ENCODE data around the gene SHISAL2A. TPM values are rescaled to one million over a fixed set of nuclear protein-coding genes. Genes with fewer than 3 reads are reported as not detected.

SHISAL2A gene
- polyA plus RNA-seq, 1 donor (not counting 4 experiments of a cell fraction or from before 2014, with no cell fraction given): 0.04 TPM

DNA sequence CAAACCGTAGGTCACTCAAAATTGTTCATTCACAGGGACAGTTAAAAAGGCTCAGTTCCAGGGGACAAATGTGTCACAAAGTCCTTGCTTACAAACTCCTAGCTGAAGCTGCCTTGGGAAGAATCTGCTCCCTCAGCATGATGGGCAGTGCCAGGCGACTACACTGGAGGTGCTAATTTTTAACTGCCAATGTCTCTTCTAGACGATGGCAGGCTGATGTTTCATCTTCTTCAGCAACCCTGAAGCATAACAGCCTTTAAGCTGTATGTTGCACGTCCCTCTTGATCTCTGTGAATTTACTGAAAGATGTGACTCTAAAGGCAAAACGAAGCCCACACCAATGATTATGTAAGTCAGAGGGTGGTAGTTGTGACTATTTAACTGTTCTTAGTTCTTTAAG, 53.9 kb downstream of the SHISAL2A start:
- H2AFZ ChIP-seq (ENCODE audit: control insufficient read depth, low read length): no peak overlapping the region
- FAIRE-seq: no peak
- no peaks in the 10 kb centered on the region for H3K79me2 ChIP-seq (ENCODE audit: control insufficient read depth, insufficient read depth, low read length)
- H3K9me1 ChIP-seq (ENCODE audit: control insufficient read depth, extremely low read depth, insufficient read depth, low read length): no peaks in the 10 kb centered on the region
- dilution Hi-C loops (cut with MboI; ENCODE audit: extremely low pct_ligation_motif_present, low sequenced_read_pairs): no loop called here
- peaks cover 15 to 17% of the 10 kb centered on the region in 2 experiments for H3K36me3 ChIP-seq (ENCODE audit: control insufficient read depth in 2 of 2, extremely low read depth in 1 of 2, insufficient read depth in 2 of 2, low read length in 2 of 2)
- no peak overlapping the region for H3K4me2 ChIP-seq (ENCODE audit: control insufficient read depth, extremely low read depth, insufficient read depth, low read depth, low read length)
- H3K4me1 ChIP-seq (ENCODE audit: control insufficient read depth, extremely low read depth, insufficient read depth, low read length): no peaks in the 10 kb centered on the region
- no peaks in the 10 kb centered on the region for H3K9me3 ChIP-seq (ENCODE audit: control insufficient read depth, low read depth, low read length)
- H3K27me3 ChIP-seq (ENCODE audit: control insufficient read depth, extremely low read depth, insufficient read depth, low read length): no peaks in the 10 kb centered on the region
- no peak for DNase-seq (ENCODE audit: low read depth, low spot score)
- H3K4me3 ChIP-seq (ENCODE audit: control insufficient read depth in 2 of 3, extremely low read depth in 1 of 3, insufficient read depth in 2 of 3, low read depth in 1 of 3, low read length in 3 of 3): no peak overlapping the region
- no peaks in the 10 kb centered on the region for H4K20me1 ChIP-seq (ENCODE audit: control insufficient read depth, extremely low read depth, insufficient read depth, low read length)
- no peak overlapping the region for H3K27ac ChIP-seq (ENCODE audit: control insufficient read depth, insufficient read depth, low read length)
- TF ChIP-seq, protein P1, sequence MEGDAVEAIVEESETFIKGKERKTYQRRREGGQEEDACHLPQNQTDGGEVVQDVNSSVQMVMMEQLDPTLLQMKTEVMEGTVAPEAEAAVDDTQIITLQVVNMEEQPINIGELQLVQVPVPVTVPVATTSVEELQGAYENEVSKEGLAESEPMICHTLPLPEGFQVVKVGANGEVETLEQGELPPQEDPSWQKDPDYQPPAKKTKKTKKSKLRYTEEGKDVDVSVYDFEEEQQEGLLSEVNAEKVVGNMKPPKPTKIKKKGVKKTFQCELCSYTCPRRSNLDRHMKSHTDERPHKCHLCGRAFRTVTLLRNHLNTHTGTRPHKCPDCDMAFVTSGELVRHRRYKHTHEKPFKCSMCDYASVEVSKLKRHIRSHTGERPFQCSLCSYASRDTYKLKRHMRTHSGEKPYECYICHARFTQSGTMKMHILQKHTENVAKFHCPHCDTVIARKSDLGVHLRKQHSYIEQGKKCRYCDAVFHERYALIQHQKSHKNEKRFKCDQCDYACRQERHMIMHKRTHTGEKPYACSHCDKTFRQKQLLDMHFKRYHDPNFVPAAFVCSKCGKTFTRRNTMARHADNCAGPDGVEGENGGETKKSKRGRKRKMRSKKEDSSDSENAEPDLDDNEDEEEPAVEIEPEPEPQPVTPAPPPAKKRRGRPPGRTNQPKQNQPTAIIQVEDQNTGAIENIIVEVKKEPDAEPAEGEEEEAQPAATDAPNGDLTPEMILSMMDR (optimal IDR thresholded peaks at IDR 0.05 in 1 of 3, IDR thresholded peaks at IDR 0.05 in 1 of 3, conservative IDR thresholded peaks at IDR 0.05 in 1 of 3; ENCODE audit: extremely low read depth in 1 of 3, insufficient read depth in 2 of 3, low read length in 3 of 3): no peak
- TF ChIP-seq EZH2 (IDR thresholded peaks at IDR 0.05; ENCODE audit: low read length): no peak
- H3K9ac ChIP-seq (ENCODE audit: control insufficient read depth, extremely low read depth, insufficient read depth, low read length): no peak overlapping the region

DNA sequence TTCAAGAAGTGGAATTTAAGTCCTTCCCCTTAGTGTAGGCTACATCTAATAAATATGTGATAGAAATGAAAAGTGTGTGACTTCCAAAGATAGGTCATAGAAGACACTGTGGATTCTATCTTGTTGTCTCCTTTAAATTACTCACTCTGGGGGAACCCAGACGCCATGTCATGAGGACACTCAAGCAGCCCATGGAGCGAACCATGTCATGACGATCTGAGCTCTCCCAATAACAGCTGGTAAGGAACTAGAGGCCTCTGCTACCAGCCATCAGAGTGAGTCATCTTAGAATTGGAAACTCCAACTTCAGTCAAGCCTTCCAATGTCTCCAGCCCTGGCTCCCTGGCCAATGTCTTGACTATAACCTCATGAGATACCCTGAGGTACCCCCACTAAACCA, 58.9 kb downstream of the SHISAL2A start:
- H3K79me2 ChIP-seq (ENCODE audit: control insufficient read depth, insufficient read depth, low read length): peaks cover 43% of the 10 kb centered on the region
- FAIRE-seq: no peak
- no peaks in the 10 kb centered on the region for H3K9me3 ChIP-seq (ENCODE audit: control insufficient read depth, low read depth, low read length)

More for the DNA sequence above, 58.9 kb downstream of the SHISAL2A start:
- H3K4me2 ChIP-seq (ENCODE audit: control insufficient read depth, extremely low read depth, insufficient read depth, low read depth, low read length): no peak overlapping the region
- no peak overlapping the region for H3K27ac ChIP-seq (ENCODE audit: control insufficient read depth, insufficient read depth, low read length)
- no peak overlapping the region for H3K4me3 ChIP-seq (ENCODE audit: control insufficient read depth in 2 of 3, extremely low read depth in 1 of 3, insufficient read depth in 2 of 3, low read depth in 1 of 3, low read length in 3 of 3)
- no peaks in the 10 kb centered on the region for H3K27me3 ChIP-seq (ENCODE audit: control insufficient read depth, extremely low read depth, insufficient read depth, low read length)
- peaks cover 17 to 27% of the 10 kb centered on the region in 2 experiments for H3K36me3 ChIP-seq (ENCODE audit: control insufficient read depth in 2 of 2, extremely low read depth in 1 of 2, insufficient read depth in 2 of 2, low read length in 2 of 2)
- no peaks in the 10 kb centered on the region for H3K9me1 ChIP-seq (ENCODE audit: control insufficient read depth, extremely low read depth, insufficient read depth, low read length)
- dilution Hi-C loops (cut with MboI; ENCODE audit: extremely low pct_ligation_motif_present, low sequenced_read_pairs): no loop called here
- no peak for DNase-seq (ENCODE audit: low read depth, low spot score)
- no peak overlapping the region for H3K9ac ChIP-seq (ENCODE audit: control insufficient read depth, extremely low read depth, insufficient read depth, low read length)
- TF ChIP-seq, protein P1 (optimal IDR thresholded peaks at IDR 0.05 in 1 of 3, IDR thresholded peaks at IDR 0.05 in 1 of 3, conservative IDR thresholded peaks at IDR 0.05 in 1 of 3; ENCODE audit: extremely low read depth in 1 of 3, insufficient read depth in 2 of 3, low read length in 3 of 3): no peak
- TF ChIP-seq EZH2 (IDR thresholded peaks at IDR 0.05; ENCODE audit: low read length): no peak
- H3K4me1 ChIP-seq (ENCODE audit: control insufficient read depth, extremely low read depth, insufficient read depth, low read length): no peaks in the 10 kb centered on the region
- H4K20me1 ChIP-seq (ENCODE audit: control insufficient read depth, extremely low read depth, insufficient read depth, low read length): no peaks in the 10 kb centered on the region
- no peak overlapping the region for H2AFZ ChIP-seq (ENCODE audit: control insufficient read depth, low read length)
